ENCODE data around the gene TOMM5.
A peak's percentile ranks its signal among the peaks of the same experiment; 100 is the strongest.

Gene TOMM5

DNA sequence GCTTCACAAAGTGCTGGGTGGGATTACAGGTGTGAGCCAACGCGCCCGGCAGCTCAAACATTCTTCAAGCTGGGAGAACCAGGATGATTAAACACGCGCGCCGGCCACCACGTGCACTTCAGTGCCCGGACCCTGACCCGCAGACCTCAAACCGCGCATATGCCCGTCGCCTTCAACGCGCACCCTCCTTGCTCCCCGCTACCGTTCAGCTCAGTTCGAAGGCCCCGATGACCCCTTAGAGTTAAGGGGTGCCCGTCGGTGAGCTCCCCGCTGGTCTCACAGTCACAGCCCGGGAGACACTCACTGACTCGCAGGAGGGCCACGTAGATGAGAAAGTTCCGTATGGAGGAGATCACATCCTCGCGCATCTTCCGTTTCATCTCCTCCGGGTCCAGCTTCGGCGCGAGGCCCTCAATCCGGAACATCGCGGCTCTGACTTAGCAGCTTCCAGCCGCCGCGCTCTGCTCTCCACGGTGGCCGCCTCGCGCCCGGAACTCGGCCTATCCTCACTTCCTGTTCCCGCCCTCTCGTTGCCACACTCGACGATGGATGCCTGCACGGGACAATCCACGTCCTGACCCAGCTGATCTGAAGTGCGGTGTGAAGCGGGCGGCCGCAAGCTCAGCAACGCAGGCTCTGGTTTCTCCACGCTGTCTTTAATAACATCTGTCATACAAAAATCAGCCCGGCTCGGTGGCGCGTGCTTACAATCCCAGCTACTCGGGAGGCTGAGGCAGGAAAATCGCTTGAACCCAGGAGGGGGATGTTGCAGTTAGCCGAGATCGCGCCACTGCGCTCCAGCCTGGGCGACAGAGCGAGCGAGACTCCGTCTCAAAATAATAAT, at the start of gene TOMM5:
TOMM5 (minus strand) TSS at position 490 of the 844 bp plus-strand sequence; CDS start at position 425, 65 bp downstream.
- peak; percentile 95 for DNase-seq

DNA sequence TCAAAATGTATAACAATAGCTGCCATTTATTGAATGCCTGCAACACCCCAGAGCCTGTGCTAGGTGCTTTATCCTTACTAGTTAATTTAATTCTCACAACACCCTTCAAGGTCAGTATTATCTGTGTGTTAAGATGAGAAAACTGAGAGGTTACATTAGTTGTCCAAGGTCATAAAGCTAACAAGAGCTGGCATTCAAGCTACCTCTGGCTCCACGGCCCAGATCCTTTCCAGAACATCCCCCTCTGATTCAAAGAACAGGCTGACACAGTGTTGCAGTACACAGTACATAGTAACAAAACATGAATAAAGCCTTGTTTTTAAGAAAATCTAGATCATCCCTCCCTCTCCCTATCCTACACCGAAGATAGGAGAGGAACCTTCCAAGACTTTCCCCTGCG, 48.9 kb upstream of the TOMM5 start:
- DNase-seq = no peak

DNA sequence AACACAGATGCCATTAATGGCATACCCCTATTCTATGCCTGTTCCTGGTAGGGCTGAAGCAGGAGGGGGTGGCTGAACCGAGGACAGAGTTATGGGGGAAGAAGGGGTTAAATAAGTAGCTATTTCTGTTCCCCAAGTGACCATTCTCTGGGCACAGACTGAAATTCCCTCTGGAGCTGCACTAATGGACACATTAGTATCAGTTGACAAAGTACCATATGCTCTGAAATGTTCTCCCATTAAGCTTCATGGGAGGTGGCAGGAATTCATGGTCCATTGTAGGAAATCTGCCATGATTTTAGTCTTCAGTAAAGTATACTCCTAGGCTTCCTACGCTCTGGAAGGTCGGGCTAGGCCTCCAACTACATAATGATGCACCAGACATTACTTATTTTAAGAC, 47.8 kb upstream of the TOMM5 start:
- DNase-seq = no peak

DNA sequence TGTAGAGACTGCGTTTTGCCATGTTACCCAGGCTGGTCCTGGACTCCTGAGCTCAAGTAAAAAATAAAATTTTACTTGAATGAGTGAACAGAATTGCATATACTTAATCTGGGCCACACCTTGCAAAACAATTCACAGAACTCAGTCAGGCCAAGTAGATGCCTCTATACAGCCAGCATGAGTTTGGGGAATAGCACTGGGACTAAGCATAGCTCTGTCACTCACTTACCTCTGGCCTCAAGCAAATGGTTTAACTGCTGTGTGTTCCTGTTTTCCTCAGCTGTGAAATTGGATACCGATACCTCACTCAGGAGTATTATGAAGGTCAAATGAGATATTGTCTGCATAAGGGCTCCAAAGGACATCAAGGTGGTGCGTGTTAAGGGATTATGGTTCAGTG, 47.4 kb upstream of the TOMM5 start:
- DNase-seq = no peak

DNA sequence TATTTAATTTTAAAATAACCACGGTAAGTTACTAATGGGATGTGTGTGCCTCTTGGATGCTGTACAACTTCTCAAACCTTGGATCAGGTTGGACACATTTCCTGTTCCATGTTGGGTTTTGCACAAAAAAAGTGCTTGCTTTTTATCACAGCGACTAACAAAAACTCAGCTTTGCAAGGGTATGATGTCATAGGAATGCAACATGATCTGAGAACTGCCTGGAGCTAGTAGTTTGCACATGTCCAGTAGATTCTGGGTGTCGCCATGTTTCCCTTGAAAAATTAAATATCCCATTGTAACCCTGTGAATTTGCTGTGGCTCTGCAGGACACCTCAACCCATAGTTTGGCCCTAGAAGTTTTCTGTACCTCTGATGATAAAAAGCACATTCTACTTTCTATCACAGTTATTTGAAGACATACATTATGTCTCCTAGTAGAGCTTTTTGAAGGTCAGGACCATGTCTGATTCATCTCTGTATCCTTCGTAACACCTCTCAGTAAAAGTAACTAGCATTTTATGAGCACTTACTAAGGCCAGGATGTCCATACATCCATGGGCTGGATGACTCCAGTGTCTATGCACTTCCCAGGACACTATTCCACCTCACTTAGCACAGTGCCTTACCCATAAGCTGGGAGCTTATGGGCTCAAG, 46.8 kb upstream of the TOMM5 start:
- no peak for DNase-seq

DNA sequence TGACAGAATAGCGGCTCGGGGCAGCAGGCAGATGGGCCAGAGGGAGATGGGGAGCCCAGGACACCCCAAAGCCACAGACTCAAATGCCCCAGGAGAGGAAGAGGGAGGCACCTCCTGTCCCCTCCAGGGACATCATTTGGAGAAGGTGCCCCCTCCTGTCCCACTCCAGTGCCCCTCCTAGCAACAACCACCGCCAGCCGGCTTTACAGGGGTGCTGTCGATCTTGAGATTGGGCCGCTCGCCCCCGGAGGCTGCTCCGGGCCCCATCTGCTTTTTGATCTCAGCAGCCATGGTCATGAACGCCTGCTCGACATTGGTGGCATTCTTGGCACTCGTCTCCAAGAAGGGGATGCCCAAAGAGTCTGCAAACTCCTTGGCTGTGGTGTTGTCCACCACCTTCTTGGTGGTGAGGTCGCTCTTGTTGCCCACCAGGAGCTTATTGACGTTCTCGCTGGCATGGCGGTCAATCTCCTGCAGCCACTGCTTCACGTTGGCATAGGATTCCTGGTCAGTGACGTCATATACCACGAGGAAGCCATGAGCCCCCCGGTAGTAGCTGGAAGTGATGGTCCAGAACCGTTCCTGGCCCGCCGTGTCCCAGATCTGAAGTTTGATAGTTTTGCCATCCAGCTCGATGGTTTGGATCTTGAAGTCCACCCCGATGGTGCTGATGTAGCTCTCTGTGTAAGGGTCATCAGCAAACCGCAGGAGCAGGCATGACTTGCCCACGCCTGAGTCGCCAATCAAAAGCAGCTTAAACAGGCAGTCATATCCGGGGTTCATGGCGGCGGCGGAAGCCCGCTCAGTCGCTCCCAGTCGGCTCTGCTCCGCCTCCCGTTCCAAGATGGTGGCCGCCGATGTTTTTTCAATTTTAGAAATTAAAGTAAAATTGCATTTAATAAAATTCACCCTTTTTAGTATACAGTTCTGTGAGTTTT, 44.4 kb upstream of the TOMM5 start:
- DNase-seq = no peak

DNA sequence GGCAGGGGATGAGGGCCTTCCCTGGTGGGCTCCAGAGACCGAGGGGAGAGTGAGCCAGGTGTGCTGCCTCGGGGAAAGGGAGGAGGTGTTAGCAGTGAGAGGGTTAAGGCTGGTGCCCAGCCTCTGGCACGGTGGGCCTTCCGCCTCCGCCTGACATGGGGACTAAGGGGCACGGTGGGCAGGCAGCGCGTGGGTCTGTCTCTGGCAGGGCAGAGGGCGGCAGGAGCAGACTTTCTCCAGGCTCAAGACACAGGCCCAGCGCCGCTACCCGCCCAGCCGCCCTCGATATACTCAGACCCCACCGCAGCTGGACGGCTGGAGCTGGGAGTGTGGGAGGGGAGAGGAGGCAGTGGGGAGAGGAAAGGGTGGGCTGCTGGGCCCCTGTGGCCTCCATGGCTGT, 43.4 kb upstream of the TOMM5 start:
- DNase-seq = no peak

DNA sequence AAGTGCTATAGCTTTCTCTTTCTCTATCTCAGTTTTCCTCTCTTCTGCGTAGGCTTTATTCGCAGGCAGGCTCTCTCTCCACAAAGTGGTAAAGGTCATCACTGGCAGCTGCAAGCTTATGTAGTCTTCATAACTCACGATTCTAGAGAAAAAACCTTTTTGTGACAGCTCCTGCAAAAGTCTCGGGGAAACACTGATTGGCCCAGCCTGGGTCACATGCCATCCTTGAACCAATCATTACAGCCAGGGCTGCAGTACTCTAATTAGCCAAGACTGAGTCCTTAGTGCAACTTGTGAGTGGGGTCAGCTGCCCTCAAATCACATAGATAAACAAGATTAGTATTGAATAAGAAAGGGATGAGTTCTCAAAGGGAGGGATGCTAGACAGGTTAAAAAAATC, 40.1 kb upstream of the TOMM5 start:
- no peak for DNase-seq

DNA sequence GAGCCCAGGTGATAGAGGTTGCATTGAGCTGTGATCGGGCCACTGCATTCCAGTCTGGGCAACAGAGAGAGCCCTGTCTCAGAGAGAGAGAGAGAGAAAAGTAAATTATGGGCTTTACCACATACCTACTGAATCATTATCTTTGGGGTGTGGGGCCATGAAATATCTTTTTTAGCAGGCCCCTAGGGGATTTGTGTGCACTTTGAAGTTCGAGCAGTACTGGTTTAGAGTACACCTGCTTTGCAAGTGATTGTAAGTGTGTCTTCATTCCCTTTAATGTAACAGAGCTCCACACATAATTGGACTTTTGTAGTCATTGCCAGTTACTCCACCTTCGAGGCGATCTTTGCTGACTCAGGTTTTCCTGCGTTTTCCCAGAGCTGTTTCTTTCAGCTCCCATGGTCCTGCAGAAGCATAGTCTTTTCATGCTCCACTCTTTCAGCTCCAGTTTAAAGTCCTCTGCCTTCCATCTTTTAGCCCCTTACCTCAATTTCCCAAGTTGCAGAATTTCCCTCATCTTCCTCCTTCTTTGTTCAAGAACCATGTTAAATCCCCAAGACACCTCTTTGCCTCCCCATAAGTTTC, 34.4 kb upstream of the TOMM5 start:
- no peak for DNase-seq

DNA sequence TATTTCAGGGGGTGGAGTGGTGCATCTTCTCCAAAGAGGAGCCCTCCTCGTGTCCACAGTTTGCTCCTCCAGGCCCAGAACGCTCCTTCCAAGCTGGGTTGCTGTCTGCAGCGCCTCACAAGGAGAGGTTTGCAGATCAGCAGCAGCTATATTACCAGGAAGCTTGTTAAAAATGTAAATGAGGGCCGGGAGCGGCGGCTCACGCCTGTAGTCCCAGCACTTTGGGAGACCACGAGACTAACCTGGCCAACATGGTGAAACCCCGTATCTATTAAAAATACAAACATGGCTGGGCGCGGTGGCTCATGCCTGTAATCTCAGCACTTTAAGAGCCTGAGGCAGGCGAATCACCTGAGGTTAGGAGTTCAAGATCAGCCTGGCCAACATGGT, 33.4 kb upstream of the TOMM5 start:
- DNase-seq = no peak

DNA sequence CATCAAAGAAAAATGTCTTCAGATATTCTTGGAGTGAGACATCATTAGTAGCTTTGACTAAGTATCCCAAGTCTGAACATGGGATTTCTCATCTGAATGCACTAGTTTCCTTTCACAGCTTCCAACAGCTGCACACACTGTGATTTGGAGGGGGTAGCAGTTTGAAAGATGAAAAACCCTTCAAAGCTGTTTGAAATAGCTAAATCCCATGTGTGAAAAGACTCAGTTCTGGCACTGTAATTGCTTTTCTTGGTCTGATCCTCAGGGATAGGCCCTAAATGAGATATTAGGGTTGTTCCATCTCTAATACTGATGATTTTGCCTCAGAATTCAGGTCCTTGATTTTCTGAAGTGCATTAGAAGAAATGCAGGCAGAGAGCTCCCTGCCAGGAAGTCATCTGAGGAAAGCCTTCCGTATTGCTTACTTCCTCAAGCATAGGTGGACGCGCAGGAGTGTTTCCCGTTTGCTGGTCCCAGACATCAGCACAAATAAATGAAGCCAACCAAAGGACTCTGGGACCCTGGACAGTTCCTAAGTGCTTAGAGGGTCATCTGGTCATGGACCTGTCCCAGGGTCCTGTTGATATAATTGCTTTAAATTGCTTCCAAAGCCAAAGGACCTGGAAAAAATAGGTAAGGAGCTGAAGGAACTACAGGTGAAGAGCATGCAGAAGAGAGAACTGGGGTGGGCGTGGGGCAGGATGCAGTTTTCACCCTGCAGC, 32.8 kb upstream of the TOMM5 start:
- no peak for DNase-seq

DNA sequence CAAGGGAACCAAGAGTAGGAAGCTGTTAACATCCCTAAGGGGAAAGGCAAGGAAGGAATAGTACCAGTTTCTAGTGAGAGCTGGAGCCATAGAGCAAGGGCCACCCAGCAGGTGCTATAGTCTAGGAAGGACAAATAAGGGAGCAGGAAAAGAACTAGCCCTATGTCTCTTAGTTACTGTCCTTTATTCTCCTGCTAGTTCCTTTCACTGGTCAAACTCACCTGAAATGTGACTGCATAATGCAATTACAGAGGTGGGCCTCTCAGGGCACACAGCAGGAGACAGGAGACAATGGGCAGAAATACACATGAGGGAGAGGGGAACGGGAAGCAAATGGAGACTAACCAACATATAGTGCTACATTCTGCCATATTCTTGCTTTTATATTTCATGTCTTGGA, 31.7 kb upstream of the TOMM5 start:
- DNase-seq = peak; percentile 88

DNA sequence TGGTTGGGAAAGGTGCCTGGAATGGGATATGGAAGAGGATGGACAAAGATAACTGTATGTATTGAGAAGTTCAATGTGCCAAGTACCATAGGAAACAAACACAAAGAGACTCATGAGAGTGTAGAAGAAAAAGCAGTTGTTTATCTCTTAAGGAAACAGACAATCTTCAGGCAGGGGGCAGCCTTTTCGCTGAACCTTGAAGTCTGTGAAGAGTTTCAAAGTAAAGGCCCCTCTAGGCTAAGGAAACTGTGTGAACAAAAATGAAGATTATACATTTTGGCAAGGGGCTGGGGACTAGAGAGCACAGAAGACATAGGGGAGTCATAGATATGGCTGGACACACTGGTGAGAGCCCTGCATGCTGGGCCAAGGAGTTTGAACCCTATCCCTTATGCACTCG, 30.9 kb upstream of the TOMM5 start:
- DNase-seq = no peak

DNA sequence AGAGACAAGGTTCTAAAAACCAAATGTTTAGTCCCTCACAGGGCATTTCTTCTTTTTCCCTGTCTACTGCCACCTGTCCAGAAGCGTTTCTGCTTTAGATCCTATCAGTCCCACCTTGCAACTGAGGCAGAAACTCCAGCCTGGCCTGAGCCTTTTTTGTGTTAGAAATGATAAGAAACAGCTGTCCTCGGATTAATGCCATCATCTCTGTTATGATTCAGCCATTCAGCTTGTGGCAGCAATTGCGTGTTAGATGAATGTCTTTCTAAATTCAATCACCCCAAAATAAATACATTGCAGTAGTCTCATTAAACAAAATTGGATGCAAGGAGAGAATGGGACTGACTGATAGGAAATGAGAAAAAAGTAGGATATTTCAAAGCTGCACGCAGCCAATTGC, 30.1 kb upstream of the TOMM5 start:
- DNase-seq = no peak

DNA sequence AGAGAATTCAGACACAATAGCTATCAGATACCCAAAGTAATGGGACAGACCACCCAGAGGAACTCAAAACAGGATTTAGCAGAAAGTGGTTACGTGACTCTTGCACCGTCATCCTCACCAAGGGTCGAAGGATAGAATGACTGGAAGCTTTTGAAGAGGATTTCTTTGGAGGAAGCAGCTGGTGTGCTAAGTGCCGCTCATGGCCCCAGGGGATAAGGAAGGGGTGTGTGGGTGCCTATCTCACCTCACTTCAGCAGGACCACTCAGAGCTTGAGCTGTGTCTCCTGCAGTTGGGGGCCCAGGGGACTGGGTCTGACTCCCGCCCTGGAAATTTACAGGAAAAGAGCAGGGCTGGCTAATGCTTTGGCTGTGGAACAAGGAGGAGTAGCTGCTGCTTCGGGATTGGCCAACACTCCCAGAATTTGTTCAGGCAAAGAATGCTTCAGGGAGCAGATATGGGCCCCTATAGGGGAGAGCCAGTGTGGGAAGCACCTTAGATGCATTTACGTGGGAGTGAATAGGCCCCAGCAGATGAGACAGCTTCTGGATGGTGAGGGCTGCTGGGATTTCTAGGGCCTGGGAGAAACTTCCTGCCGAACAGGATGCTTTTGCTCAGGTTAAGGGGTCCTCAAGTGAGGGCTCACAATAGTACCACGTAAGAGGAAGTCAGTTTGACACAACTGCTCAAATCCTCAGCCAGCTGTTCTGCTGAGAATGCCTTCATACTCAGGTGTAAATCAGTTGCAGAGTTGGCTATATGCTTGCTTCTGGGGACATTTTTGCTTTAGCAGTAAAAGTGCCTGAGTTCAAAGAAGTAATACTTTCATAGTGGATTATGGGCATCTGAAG, 29.1 kb upstream of the TOMM5 start:
- DNase-seq = no peak

DNA sequence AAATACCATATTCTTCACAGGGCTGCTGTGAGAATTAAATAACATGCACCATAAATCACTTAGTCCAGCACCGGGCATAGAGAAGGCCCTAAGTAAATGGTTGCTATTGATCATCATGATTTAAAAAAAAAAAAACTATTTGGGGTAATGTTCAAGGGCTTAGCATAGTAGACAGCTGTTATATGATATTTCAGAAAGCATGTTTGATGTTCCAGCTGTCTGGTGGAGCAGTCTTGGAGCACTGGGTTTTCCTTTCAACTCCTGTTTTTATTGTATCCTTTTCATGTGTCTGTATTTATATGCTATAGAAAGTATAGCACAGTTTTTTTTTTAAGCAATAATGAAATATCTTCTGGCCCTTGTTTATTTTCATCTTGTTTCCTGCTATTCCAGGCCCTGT, 28.0 kb upstream of the TOMM5 start:
- no peak for DNase-seq

DNA sequence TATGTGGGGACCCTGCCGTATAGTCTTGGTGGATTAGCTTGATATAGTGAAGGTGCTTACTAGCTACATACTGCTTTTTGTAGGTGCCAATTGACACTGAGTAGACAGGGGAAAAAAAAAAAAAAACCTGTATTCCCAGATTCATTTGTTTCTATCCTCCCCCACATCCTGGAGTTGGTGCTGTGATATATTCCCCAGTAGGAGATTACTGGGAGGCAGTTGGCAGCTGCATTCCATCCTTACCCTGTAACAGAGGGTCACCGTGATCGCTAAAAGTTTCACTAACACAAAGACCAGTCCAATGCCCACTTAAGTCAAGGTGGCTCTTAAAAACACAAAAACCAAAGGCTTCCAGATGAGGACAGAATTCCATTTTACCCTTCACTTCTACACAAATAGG, 27.4 kb upstream of the TOMM5 start:
- no peak for DNase-seq

DNA sequence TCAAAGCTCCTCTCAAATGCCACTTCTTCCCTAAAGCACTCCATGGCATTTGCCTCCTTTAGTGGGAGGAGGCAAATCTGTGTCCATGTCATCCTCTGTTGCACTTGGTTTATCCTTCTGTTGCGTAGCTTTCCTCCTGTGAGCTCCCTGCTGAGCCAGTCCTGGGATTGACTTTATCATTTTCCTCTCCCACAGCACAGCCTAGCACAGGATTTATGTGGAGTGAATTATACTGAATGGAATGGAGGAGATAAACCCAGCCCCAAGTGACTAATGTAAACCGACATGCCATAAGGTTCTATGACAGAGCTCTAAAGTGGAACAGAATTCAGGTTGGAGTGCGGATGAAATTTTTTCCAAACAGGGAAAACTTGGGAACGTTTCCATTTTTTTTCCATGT, 26.4 kb upstream of the TOMM5 start:
- DNase-seq = no peak

DNA sequence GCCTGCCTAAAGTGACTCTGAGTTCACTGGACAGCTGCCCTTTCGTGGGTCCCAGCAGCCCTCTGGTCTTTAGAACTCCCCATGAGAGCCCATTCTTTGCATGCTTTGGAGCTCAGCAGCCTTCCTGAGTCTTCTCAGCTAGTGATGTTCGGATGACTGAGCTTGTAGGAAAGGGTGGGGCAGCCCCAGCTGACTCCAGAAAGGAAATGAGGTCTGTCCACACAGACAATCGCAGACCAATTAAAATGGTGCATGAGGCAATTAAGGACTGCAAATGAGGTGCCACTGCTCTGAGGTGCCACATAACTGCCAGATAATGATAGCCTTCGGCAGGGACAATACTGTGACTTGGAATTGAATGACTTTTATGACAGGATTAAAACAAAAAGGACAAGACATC, 25.4 kb upstream of the TOMM5 start:
- DNase-seq = peak; percentile 92

DNA sequence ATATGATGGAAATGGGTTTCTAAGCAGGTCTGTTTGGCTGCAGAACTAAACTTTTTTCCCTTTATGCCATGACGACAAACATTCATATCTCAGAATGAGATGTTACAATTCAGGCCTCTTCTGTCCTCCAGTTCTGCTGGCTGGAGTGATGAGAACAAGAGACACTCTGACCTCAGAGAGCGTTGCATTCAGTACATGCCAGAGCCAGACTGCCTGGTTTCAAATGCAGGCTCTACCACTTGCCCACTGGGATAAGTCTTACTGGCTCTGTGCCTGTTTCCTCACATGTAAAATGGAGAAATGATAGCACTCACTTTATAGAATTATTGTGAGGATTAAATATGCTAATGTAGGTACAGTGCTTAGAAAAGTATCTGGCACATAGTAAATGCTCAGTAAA, 24.8 kb upstream of the TOMM5 start:
- no peak for DNase-seq

DNA sequence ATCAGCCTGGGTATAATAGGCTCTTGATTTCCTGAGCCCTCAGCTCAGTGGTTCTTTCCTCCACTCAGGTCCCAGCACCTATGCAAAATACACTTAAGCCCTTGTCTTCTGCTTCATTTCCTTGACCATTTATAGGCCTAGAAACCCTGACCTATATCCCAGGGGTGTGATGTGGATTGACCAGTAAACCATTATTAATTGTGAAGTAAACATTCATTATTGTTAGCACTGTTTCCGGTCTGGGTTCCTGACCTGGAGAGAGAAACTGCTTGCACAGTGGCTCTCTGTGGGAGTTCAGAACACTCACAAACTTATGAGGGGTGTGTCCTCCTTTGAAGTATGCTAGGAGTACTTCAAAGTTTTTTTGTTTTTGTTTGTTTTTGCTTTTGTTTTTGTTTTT, 19.6 kb upstream of the TOMM5 start:
- DNase-seq = peak; percentile 39

DNA sequence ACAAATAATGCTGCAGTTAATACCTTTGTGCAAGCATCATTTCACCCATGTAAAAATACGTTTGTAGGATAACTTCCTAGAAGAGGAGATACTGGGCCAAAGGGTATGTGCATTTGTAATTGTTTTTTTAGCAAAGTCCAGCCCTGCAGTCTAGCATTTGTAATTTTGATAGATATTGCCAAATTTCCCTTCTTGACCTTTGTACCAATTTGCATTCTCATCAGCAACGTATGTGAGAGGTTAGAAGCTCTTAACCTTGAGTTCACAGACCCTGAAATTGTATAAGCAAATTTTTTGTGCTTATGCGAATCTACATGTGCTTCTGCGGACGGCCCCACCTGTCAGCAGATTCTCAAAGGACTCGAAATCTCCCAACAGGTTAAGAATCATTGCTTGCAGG, 18.6 kb upstream of the TOMM5 start:
- no peak for DNase-seq

Data from NCI-H146 (cell line).